Endometrial microvascular endothelial cells (primary cell): ENCODE data around the gene CMTR2. TPM values are rescaled to one million over a fixed set of nuclear protein-coding genes. Genes with fewer than 3 reads are reported as not detected.

ENCODE experiments used
- in situ Hi-C: cut with HindIII; loops from 2 replicates; pipeline ENCODE4 v1.10.0; 2017; ENCODE audit warnings: low sequenced_read_pairs, low pct_unique_long_range_greater_than_20kb; ENCODE audit errors: inconsistent ontology term
- total RNA-seq: library from RNA; depleted of rRNA; stranded (reverse); fragments of >200 nt; gene quantifications from one replicate; pipeline ENCODE4 v1.2.3, GENCODE V29; 2015; ENCODE audit errors: inconsistent ontology term

CMTR2 gene
- total RNA-seq, 1 donor from 2014 or later = 31.6 TPM

DNA sequence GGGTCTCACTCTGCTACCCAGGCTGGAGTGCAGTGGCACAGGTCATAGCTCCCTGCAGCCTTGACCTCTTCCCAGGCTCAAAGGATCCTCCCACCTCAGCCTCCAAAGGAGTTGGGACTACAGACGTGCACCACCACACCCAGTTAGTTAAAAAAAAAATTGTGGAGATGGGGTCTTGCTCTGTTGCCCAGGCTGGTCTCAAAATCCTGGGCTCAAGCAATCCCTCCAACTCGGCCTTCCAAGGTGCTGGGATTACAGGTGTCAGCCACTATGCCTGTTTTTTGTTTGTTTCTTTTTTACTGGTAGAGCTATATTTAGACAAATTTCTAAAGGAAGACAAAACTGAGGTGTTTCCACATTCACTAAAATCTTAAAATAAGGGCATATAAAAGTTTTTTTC is 1.7 kb downstream of the CMTR2 start:
- in situ Hi-C loops = no loop called here

DNA sequence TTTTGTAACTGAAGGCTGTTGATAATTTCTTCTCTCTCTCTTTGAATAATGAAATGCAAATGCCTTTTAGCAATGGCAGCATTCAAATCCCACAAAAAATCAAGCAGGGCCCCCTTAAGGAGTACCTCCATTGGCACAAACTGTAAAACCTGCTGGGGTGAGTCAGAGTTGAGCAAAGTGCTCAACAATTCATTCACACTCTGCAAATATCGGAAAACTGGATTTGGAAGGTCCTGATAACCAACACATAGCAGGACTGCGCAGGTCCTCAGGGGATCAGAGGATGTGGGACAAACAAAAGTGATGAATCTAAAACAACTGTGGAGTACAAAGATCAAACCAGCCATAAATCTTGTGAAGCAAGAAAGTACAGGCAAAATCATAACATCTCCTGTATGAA is 5.6 kb downstream of the CMTR2 start:
- in situ Hi-C loops = no loop called here

GRCh38 chr16:71282943-71283342 is 6.3 kb downstream of the CMTR2 start:
- in situ Hi-C loops = no loop called here

- in situ Hi-C loops = no loop called here
Measured at GRCh38 chr16:71276589-71277334, 12.4 kb downstream of the CMTR2 start.

GRCh38 chr16:71273384-71273783 is 15.8 kb downstream of the CMTR2 start:
- in situ Hi-C loops = no loop called here

DNA sequence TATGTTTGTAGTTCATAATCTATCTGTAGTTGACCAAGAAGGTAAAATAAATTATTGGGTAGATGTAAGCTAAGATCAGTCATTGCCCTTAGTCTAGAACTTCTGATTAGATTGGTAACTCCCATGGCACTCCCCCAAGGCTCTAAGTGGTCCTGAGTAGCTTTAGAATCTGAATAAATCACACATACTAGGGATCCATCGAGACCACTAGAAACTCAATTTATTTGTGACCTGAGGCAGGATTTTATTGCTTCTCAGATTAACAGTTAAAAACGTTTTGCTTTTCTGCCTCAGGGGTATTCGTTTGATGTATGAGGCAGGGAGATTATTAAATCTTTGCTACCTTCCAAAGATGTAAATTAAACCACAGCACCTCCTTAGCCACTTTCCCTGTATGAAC is 24.9 kb downstream of the CMTR2 start:
- in situ Hi-C loops = no loop called here

DNA sequence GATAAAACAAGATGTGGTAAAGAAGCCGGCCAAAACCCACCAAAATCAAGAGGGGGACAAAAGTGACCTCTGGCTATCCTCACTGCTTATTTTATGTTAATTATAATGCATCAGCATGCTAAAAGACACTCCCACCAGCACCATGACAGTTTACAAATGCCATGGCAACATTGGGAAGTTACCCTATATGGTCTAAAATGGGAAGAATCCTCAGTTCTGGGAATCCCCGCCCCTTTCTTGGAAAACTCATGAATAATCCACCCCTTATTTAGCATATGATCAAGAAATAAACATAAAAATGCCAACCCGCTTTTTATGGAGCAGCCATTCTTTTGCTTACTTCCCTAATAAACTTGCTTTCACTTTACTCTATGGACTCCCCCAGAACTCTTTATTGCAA is 25.6 kb downstream of the CMTR2 start:
- in situ Hi-C loops = no loop called here

DNA sequence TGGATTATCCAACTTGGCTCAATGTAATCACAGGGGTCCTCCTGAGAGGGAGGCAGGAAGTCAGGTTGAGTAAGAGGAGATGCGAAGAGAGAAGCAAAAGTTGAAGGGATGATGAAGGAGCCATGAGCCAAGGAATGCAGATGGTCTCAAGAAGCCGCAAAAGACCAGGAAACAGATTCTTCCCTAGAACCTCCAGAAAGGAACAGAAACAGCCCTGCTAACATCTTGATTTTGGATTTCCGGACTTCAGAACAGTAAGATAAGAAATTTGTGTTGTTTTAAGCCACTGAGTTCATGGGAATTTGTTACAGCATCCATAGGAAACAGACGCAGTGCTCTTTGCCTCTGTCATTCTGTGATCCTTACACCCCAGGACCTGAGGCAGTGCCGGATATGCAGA is 26.8 kb downstream of the CMTR2 start:
- in situ Hi-C loops = no loop called here

- in situ Hi-C loops = no loop called here
Measured at GRCh38 chr16:71260995-71261394, 28.2 kb downstream of the CMTR2 start.

DNA sequence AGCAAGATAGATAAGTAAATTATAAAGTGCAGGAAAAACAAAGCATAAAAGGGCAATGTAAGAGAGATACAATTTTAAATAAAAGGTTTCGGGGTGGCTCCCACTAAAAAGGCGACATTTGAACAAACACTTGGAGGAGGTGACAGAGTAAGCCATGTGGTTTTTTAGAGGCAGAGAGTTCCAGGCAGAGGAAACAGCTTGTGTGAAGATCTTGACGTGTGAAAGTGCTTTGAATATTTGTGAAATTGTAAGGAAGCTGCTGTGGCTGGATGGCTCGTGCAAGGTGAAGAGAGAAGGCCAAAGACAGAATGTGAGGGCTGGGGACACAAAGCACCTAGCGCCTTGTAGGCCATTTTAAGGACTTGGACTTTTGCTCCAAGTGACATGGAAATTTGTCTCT is 30.1 kb downstream of the CMTR2 start:
- in situ Hi-C loops = no loop called here

DNA sequence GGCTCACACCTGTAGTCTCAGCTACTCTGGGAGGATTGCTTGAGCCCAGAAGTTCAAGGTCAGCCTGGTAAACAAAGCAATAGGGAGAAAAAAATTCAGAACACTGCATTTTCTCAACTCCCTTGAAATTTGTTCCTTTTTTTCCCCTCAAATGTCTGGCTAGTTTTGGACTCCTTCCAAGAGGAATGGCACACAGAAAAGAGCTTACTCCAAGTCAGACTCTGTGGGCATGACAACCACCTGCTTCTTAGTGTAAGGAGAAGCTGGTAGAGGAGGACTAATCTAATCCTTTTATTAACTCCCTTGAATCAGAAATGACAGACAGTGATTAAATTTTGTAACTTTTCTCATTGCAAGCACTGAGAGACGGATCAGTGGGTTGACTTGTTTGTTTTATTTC is 30.8 kb downstream of the CMTR2 start:
- in situ Hi-C loops = no loop called here

GRCh38 chr16:71257768-71258167 is 31.4 kb downstream of the CMTR2 start:
- in situ Hi-C loops = no loop called here

- in situ Hi-C loops = no loop called here
Measured at GRCh38 chr16:71255721-71256120, 33.5 kb downstream of the CMTR2 start.

- in situ Hi-C loops = no loop called here
Measured at GRCh38 chr16:71254832-71255525, 34.2 kb downstream of the CMTR2 start.

- in situ Hi-C loops = no loop called here
Measured at GRCh38 chr16:71250461-71251235, 38.6 kb downstream of the CMTR2 start.

GRCh38 chr16:71249399-71249798 is 39.8 kb downstream of the CMTR2 start:
- in situ Hi-C loops = no loop called here

GRCh38 chr16:71247478-71247877 is 41.7 kb downstream of the CMTR2 start:
- in situ Hi-C loops = no loop called here

DNA sequence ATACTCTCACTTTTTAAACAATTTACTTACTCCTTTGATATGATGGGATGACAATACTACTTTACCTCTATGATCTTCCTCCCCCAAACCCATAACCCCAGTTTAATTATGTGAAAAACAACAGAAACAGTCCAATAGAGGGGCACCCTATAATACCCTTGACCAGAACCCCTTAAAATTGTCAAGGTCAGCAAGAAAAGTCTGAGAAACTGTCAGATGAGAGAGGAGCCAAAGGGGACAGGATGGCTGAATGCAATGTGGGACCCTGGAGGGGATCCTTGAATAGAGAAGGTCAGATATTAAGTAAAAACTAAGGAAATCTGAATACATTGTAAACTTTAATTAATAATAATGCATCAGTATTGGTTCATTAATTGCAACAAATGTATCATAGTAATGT is 42.9 kb downstream of the CMTR2 start:
- in situ Hi-C loops = no loop called here

DNA sequence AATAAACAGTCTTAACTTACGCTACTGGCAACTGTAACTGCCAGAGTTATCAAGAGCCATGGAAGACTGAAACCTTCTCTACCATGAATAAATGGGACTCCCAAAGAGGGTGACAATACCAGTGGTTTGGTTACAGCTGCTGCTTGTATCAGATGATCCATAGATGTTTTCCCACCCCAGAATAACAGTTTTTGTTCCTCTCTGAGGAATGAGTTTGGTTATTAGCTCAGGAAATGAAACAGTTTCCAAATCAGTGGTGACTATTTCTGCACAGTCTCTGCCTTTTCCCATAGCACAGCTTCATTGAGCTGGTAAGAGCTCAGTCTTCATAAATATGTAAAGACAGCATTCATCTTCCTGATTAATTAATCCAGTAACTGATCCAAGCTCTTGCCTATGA is 44.7 kb downstream of the CMTR2 start:
- in situ Hi-C loops = no loop called here

DNA sequence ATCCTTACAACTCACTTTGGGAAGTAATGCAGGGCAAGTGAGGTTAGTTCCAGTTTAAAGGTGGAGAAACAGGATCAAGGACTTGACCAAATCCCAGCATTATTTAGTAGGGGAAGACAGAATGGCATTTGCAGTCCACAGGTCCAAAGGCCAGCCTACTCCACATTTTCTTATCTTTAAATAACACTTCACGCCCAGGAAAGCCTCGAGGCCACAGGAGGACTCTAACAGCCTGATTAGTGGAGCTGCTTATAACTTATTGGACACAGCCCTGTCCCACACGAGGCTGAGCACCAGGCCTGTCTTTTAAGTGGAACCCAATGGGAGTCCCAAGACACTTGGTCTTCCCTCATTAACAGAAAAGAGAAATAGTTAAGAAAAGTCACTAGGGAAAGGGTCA is 46.6 kb downstream of the CMTR2 start:
- in situ Hi-C loops = no loop called here
